GM10266 (cell line): ENCODE results near the gene TMEM183A.

Experiments used
- DNase-seq: peaks from one replicate; pipeline ENCODE4 v3.0.0; 2012; ENCODE audit errors: extremely low spot score
- CTCF ChIP-seq: IDR thresholded peaks from 2 replicates; pipeline ENCODE4 v1.5.1; 2012; ENCODE audit warnings: mild to moderate bottlenecking, low read depth; ENCODE audit not compliant: control insufficient read depth, insufficient read depth; ENCODE audit errors: missing control alignments

Gene TMEM183A

GRCh38 chr1:203054642-203055041 is 47.5 kb downstream of the TMEM183A start:
- no peak for DNase-seq
- no peak for TF ChIP-seq CTCF

- no peak for DNase-seq
- no peak for TF ChIP-seq CTCF
Observed at GRCh38 chr1:203055161-203055799, 48.1 kb downstream of the TMEM183A start.

GRCh38 chr1:203056012-203056411 is 48.8 kb downstream of the TMEM183A start:
- TF ChIP-seq CTCF = no peak
- no peak for DNase-seq

- no peak for TF ChIP-seq CTCF
- no peak for DNase-seq
Observed at GRCh38 chr1:203056516-203056915, 49.3 kb downstream of the TMEM183A start.

GRCh38 chr1:203057911-203058675 is 50.9 kb downstream of the TMEM183A start:
- DNase-seq = no peak
- no peak for TF ChIP-seq CTCF

GRCh38 chr1:203058676-203058935 is 51.4 kb downstream of the TMEM183A start:
- DNase-seq = no peak
- TF ChIP-seq CTCF = no peak

- no peak for DNase-seq
- TF ChIP-seq CTCF = no peak
Observed at GRCh38 chr1:203059485-203059884, 52.3 kb downstream of the TMEM183A start.
